GM10266 (cell line): ENCODE data around the gene SEMA3E.

Experiments used
- DNase-seq: peaks from one replicate; pipeline ENCODE4 v3.0.0; 2012; ENCODE audit errors: extremely low spot score
- CTCF ChIP-seq: IDR thresholded peaks from 2 replicates; pipeline ENCODE4 v1.5.1; 2012; ENCODE audit warnings: mild to moderate bottlenecking, low read depth; ENCODE audit not compliant: control insufficient read depth, insufficient read depth; ENCODE audit errors: missing control alignments

SEMA3E gene

GRCh38 chr7:83610649-83611304, 38.2 kb downstream of the SEMA3E start:
- DNase-seq = no peak
- TF ChIP-seq CTCF = no peak

- DNase-seq = no peak
- no peak for TF ChIP-seq CTCF
These were observed 40.2 kb downstream of the SEMA3E start for GRCh38 chr7:83608716-83609115.

- DNase-seq = no peak
- TF ChIP-seq CTCF = no peak
These were observed 45.3 kb downstream of the SEMA3E start for GRCh38 chr7:83603649-83604048.

GRCh38 chr7:83599131-83599530, 49.8 kb downstream of the SEMA3E start:
- DNase-seq = no peak
- TF ChIP-seq CTCF = no peak

- no peak for TF ChIP-seq CTCF
- DNase-seq = no peak
These were observed 54.9 kb downstream of the SEMA3E start for GRCh38 chr7:83593921-83594475.

- DNase-seq = no peak
- no peak for TF ChIP-seq CTCF
These were observed 60.2 kb downstream of the SEMA3E start for GRCh38 chr7:83588602-83589240.

GRCh38 chr7:83586281-83586680, 62.7 kb downstream of the SEMA3E start:
- TF ChIP-seq CTCF = no peak
- no peak for DNase-seq
